H9 (cell line): ENCODE data around the gene MALRD1. TPM values are rescaled to one million over a fixed set of nuclear protein-coding genes. Genes with fewer than 3 reads are reported as not detected.

Experiments used
- DNase-seq: peaks from one replicate; pipeline ENCODE4 v3.0.0-alpha.2; 2017
- H2AFZ ChIP-seq: one replicate; pipeline ENCODE4 v1.6.1; 2013; ENCODE audit warnings: mild to moderate bottlenecking, low read length, control low read depth, moderate library complexity
- H2AK5ac ChIP-seq: 2 replicates; pipeline ENCODE4 v1.6.1; 2013; ENCODE audit warnings: low read length, control low read depth, mixed read lengths; ENCODE audit not compliant: insufficient read length
- H2BK120ac ChIP-seq: one replicate; pipeline ENCODE4 v1.6.1; 2013; ENCODE audit warnings: low read depth, mild to moderate bottlenecking, low read length, control low read depth, inconsistent platforms; ENCODE audit not compliant: poor library complexity, severe bottlenecking
- H2BK12ac ChIP-seq: 2 replicates; pipeline ENCODE4 v1.6.1; 2013; ENCODE audit warnings: low read length, control low read depth, mixed read lengths, low read depth; ENCODE audit not compliant: insufficient read length
- H2BK15ac ChIP-seq: 2 replicates; pipeline ENCODE4 v1.6.1; 2013; ENCODE audit warnings: low read depth, low read length, control low read depth
- H2BK20ac ChIP-seq: one replicate; pipeline ENCODE4 v1.6.1; 2013; ENCODE audit warnings: low read depth, mild to moderate bottlenecking, low read length, control low read depth, inconsistent platforms; ENCODE audit not compliant: poor library complexity, severe bottlenecking
- H2BK5ac ChIP-seq: 2 replicates; pipeline ENCODE4 v1.6.1; 2013; ENCODE audit warnings: low read length, control low read depth, mixed read lengths; ENCODE audit not compliant: insufficient read length
- H3K14ac ChIP-seq: 2 replicates; pipeline ENCODE4 v1.6.1; 2013; ENCODE audit warnings: low read length, control low read depth; ENCODE audit not compliant: insufficient read depth
- H3K18ac ChIP-seq: 2 replicates; pipeline ENCODE4 v1.6.1; 2013; ENCODE audit warnings: low read depth, mild to moderate bottlenecking, mixed read lengths, low read length, control low read depth; ENCODE audit not compliant: insufficient read length
- H3K23ac ChIP-seq: 2 replicates; pipeline ENCODE4 v1.6.1; 2013; ENCODE audit warnings: low read length, control low read depth, mixed read lengths, low read depth; ENCODE audit not compliant: insufficient read length
- H3K23me2 ChIP-seq: 2 replicates; pipeline ENCODE4 v1.6.1; 2013; ENCODE audit warnings: low read depth, mild to moderate bottlenecking, mixed read lengths, low read length, control low read depth; ENCODE audit not compliant: insufficient read length, poor library complexity, severe bottlenecking
- H3K27ac ChIP-seq: 2 replicates; pipeline ENCODE4 v1.5.1; 2013; ENCODE audit warnings: low read length, control low read depth, mixed read lengths, low read depth; ENCODE audit not compliant: insufficient read length
- H3K27me3 ChIP-seq: 2 replicates; pipeline ENCODE4 v1.6.1; 2013; ENCODE audit warnings: low read length, control low read depth, inconsistent platforms; ENCODE audit not compliant: insufficient read depth
- H3K4ac ChIP-seq: 2 replicates; pipeline ENCODE4 v1.6.1; 2013; ENCODE audit warnings: low read depth, mild to moderate bottlenecking, control low read depth, inconsistent platforms, low read length, moderate library complexity
- H3K4me1 ChIP-seq: 2 replicates; pipeline ENCODE4 v1.6.1; 2013; ENCODE audit warnings: low read length, control low read depth, inconsistent platforms; ENCODE audit not compliant: insufficient read depth
- H3K4me2 ChIP-seq: 2 replicates; pipeline ENCODE4 v1.6.1; 2013; ENCODE audit warnings: low read length, control low read depth, mixed read lengths; ENCODE audit not compliant: insufficient read length, insufficient read depth
- H3K56ac ChIP-seq: 2 replicates; pipeline ENCODE4 v1.6.1; 2013; ENCODE audit warnings: low read depth, mild to moderate bottlenecking, mixed read lengths, low read length, control low read depth; ENCODE audit not compliant: insufficient read length
- H3K79me1 ChIP-seq: 2 replicates; pipeline ENCODE4 v1.6.1; 2013; ENCODE audit warnings: low read depth, mild to moderate bottlenecking, moderate library complexity, low read length, control low read depth, inconsistent platforms; ENCODE audit not compliant: insufficient read depth, poor library complexity, severe bottlenecking
- H3K79me2 ChIP-seq: 2 replicates; pipeline ENCODE4 v1.6.1; 2013; ENCODE audit warnings: low read length, control low read depth, inconsistent platforms; ENCODE audit not compliant: insufficient read depth
- H3K9ac ChIP-seq: 2 replicates; pipeline ENCODE4 v1.6.1; 2013; ENCODE audit warnings: low read length, control low read depth, mixed read lengths; ENCODE audit not compliant: insufficient read length; ENCODE audit errors: extremely low read depth
- H3K9me3 ChIP-seq: one replicate; pipeline ENCODE4 v1.6.1; 2013; ENCODE audit warnings: low read depth, low read length, inconsistent platforms; ENCODE audit not compliant: control insufficient read depth
- H3T11ph ChIP-seq: one replicate; pipeline ENCODE4 v1.6.1; 2013; ENCODE audit warnings: mild to moderate bottlenecking, low read length, control low read depth, inconsistent platforms
- H4K20me1 ChIP-seq: one replicate; pipeline ENCODE4 v1.6.1; 2013; ENCODE audit not compliant: control insufficient read depth, insufficient read length, insufficient read depth
- H4K5ac ChIP-seq: 2 replicates; pipeline ENCODE4 v1.6.1; 2013; ENCODE audit warnings: low read depth, mild to moderate bottlenecking, mixed read lengths, low read length, control low read depth; ENCODE audit not compliant: insufficient read length
- H4K8ac ChIP-seq: replicated peaks from 2 replicates; pipeline ENCODE4 v1.6.1; 2013; ENCODE audit warnings: low read length, control low read depth, mixed read lengths, low read depth; ENCODE audit not compliant: insufficient read length
- H4K91ac ChIP-seq: 2 replicates; pipeline ENCODE4 v1.6.1; 2013; ENCODE audit warnings: low read depth, mild to moderate bottlenecking, moderate library complexity, mixed read lengths, low read length, control low read depth; ENCODE audit not compliant: insufficient read length
- H3K27ac Mint-ChIP-seq, 3 experiments: 2 replicates in 2 of 3; 3 replicates in 1 of 3; pipeline ENCODE4 v1.8.0; 2020 to 2021; ENCODE audit warnings: mixed read lengths in 3 of 3, mild to moderate bottlenecking in 1 of 3, moderate library complexity in 1 of 3
- H3K27me3 Mint-ChIP-seq: 2 replicates; pipeline ENCODE4 v1.8.0; 2021; ENCODE audit warnings: low read depth, mild to moderate bottlenecking, moderate library complexity, mixed read lengths
- H3K36me3 Mint-ChIP-seq, 3 experiments: 2 replicates in 2 of 3; 3 replicates in 1 of 3; pipeline ENCODE4 v1.8.0; 2020 to 2021; ENCODE audit warnings: low read depth in 3 of 3, mixed read lengths in 3 of 3; ENCODE audit not compliant: insufficient read depth in 1 of 3
- H3K4me1 Mint-ChIP-seq, 2 experiments: 2 replicates each; pipeline ENCODE4 v1.8.0; 2020; ENCODE audit warnings: mixed read lengths in 2 of 2
- H3K4me3 Mint-ChIP-seq, 2 experiments: 2 replicates in 1 of 2; 3 replicates in 1 of 2; pipeline ENCODE4 v1.8.0; 2020 to 2021; ENCODE audit warnings: mild to moderate bottlenecking in 2 of 2, mixed read lengths in 2 of 2, moderate library complexity in 1 of 2
- H3K9me3 Mint-ChIP-seq, 2 experiments: 2 replicates in 1 of 2; 3 replicates in 1 of 2; pipeline ENCODE4 v1.8.0; 2020; ENCODE audit warnings: mild to moderate bottlenecking in 2 of 2, mixed read lengths in 2 of 2, moderate library complexity in 1 of 2
- WGBS: extraction: QIAGEN DNeasy Blood & Tissue Kit; methylation state at CpG from one replicate; pipeline ENCODE4 v1.1.7; 2013; ENCODE audit warnings: missing lambda C conversion rate, low lambda C conversion rate, mixed read lengths; ENCODE audit not compliant: insufficient read length; ENCODE audit errors: extremely low coverage; 5-methylcytosine and 5-hydroxymethylcytosine counted together
- total RNA-seq: library from RNA; stranded (reverse); gene quantifications from 2 replicates; pipeline ENCODE4 v1.2.1, GENCODE V29; 2021
- TF ChIP-seq, protein P1 (sequence below): fragments of 200-600 bp; sonication (generic); conservative IDR thresholded peaks from 3 replicates; pipeline ENCODE4 v1.8.0; 2021; ENCODE audit warnings: antibody characterized with exemption, mild to moderate bottlenecking

The MALRD1 gene
- total RNA-seq, 1 experiment from 2014 or later, result 0.20 TPM

DNA sequence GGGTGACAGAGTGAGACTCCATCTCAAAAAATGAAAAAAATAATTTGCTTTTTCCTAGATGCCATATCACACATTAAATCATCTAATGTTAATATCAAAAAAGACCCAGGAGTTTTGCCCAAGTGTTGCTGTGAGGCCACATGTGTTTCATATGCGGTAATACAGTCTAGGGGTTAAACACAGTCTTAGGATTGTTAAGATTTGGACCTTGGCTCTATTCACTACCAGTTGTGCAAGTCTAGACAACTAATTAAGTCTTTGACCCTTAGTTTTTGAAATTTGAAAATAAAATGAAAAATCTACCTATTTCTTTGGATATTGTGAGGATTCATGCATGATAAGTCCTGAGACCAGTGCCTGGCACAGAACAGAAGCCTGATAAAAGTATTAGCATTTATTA is 14.9 kb upstream of the MALRD1 start:
- H3K27ac ChIP-seq, result no peak overlapping the region
- Mint-ChIP-seq H3K27ac (no peak overlapping the region), H3K36me3 (no peaks in the 10 kb centered on the region), H3K27me3 (no peaks in the 10 kb centered on the region), H3K4me3 (no peak overlapping the region), H3K4me1 (no peaks in the 10 kb centered on the region), H3K9me3 (no peaks in the 10 kb centered on the region; a peak in 1 of 5 replicates)
- no peak overlapping the region for H4K91ac ChIP-seq
- H2BK5ac ChIP-seq, result no peak overlapping the region
- H2BK120ac ChIP-seq, result no peak overlapping the region
- H3K23me2 ChIP-seq, result no peaks in the 10 kb centered on the region
- H3K79me1 ChIP-seq, result no peaks in the 10 kb centered on the region
- H3T11ph ChIP-seq, result no peak overlapping the region
- WGBS, result no CpG with 5 or more reads among the region's 1 CpG
- H3K27me3 ChIP-seq, result no peaks in the 10 kb centered on the region
- no peak overlapping the region for H2AFZ ChIP-seq
- no peaks in the 10 kb centered on the region for H3K9me3 ChIP-seq
- no peak overlapping the region for H3K4ac ChIP-seq
- no peak for DNase-seq
- no peaks in the 10 kb centered on the region for H4K20me1 ChIP-seq
- no peak overlapping the region for H3K9ac ChIP-seq
- H2AK5ac ChIP-seq, result no peak overlapping the region
- no peaks in the 10 kb centered on the region for H3K4me1 ChIP-seq
- H4K8ac ChIP-seq, result no peak overlapping the region
- no peak overlapping the region for H2BK20ac ChIP-seq
- H3K23ac ChIP-seq, result no peak overlapping the region
- H2BK12ac ChIP-seq, result no peak overlapping the region
- no peak overlapping the region for H3K56ac ChIP-seq
- H3K14ac ChIP-seq, result no peak overlapping the region
- no peak overlapping the region for H3K4me2 ChIP-seq
- no peak overlapping the region for H3K18ac ChIP-seq
- no peak overlapping the region for H4K5ac ChIP-seq
- TF ChIP-seq, protein P1, sequence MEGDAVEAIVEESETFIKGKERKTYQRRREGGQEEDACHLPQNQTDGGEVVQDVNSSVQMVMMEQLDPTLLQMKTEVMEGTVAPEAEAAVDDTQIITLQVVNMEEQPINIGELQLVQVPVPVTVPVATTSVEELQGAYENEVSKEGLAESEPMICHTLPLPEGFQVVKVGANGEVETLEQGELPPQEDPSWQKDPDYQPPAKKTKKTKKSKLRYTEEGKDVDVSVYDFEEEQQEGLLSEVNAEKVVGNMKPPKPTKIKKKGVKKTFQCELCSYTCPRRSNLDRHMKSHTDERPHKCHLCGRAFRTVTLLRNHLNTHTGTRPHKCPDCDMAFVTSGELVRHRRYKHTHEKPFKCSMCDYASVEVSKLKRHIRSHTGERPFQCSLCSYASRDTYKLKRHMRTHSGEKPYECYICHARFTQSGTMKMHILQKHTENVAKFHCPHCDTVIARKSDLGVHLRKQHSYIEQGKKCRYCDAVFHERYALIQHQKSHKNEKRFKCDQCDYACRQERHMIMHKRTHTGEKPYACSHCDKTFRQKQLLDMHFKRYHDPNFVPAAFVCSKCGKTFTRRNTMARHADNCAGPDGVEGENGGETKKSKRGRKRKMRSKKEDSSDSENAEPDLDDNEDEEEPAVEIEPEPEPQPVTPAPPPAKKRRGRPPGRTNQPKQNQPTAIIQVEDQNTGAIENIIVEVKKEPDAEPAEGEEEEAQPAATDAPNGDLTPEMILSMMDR, result no peak
- H2BK15ac ChIP-seq, result no peak overlapping the region
- no peaks in the 10 kb centered on the region for H3K79me2 ChIP-seq
